Choroid plexus epithelial cell (primary cell): ENCODE data around the gene MESD.
A peak's percentile ranks its signal among the peaks of the same experiment; 100 is the strongest.

Experiments used
- DNase-seq: peaks from one replicate; pipeline ENCODE4 v3.0.0-alpha.2; 2010; ENCODE audit warnings: low read depth
- H3K4me3 ChIP-seq: 2 replicates; pipeline ENCODE4 v1.5.1; 2011; ENCODE audit warnings: low read depth, mild to moderate bottlenecking, control low read depth, low read length, moderate library complexity
- CTCF ChIP-seq: conservative IDR thresholded peaks from 2 replicates; pipeline ENCODE4 v1.5.1; 2011; ENCODE audit warnings: low read depth, mild to moderate bottlenecking, control low read depth, inconsistent platforms, low read length, moderate library complexity

MESD gene

GRCh38 chr15:80972276-80972675, 17.3 kb downstream of the MESD start:
- DNase-seq = no peak
- no peak for TF ChIP-seq CTCF
- no peak overlapping the region for H3K4me3 ChIP-seq

GRCh38 chr15:80971143-80971542, 18.5 kb downstream of the MESD start:
- H3K4me3 ChIP-seq = no peak overlapping the region
- no peak for TF ChIP-seq CTCF
- no peak for DNase-seq

- TF ChIP-seq CTCF = no peak
- DNase-seq = no peak
- H3K4me3 ChIP-seq = no peak overlapping the region
These were observed 19.0 kb downstream of the MESD start for GRCh38 chr15:80970658-80971057.

GRCh38 chr15:80970018-80970657, 19.5 kb downstream of the MESD start:
- peak; percentile 86 for TF ChIP-seq CTCF
- no peak overlapping the region for H3K4me3 ChIP-seq
- DNase-seq = peak; percentile 74

GRCh38 chr15:80969316-80969715, 20.3 kb downstream of the MESD start:
- no peak overlapping the region for H3K4me3 ChIP-seq
- TF ChIP-seq CTCF = no peak
- no peak for DNase-seq

GRCh38 chr15:80967991-80968510, 21.6 kb downstream of the MESD start:
- H3K4me3 ChIP-seq = no peak overlapping the region
- TF ChIP-seq CTCF = no peak
- DNase-seq = no peak

- no peak for TF ChIP-seq CTCF
- H3K4me3 ChIP-seq = no peak overlapping the region
- DNase-seq = peak; percentile 88
These were observed 22.2 kb downstream of the MESD start for GRCh38 chr15:80967451-80967850.
